Right lobe of liver (tissue), 6 donors: Measurements from ENCODE around the gene SEC22B. TPM values are rescaled to one million over a fixed set of nuclear protein-coding genes. Genes with fewer than 3 reads are reported as not detected.
"Not testable (repeated sequence)": the region's sequence is repeated elsewhere in the genome, so short reads cannot be mapped to it uniquely, and the experiment has no call there.

Experiments used
- ATAC-seq, 4 donors: fragments of 200-7000 bp; cut with Tn5 transposase; one replicate each; pipeline ENCODE4 v1.9.1; 2020; ENCODE audit warnings: mild to moderate bottlenecking in 4 of 4, moderate library complexity in 4 of 4
- DNase-seq, 3 donors: peaks; one replicate each; pipeline ENCODE4 v3.0.0-alpha.2; 2020
- H3K27ac ChIP-seq, 3 donors: fragments of 200-600 bp; one replicate each; pipeline ENCODE4 v1.8.0; 2022
- H3K27me3 ChIP-seq, 2 donors: fragments of 200-600 bp; one replicate each; pipeline ENCODE4 v1.8.0; 2022
- H3K36me3 ChIP-seq, 4 donors: fragments of 200-600 bp; sonication (generic) in 1 of 4; one replicate each; pipeline versions ENCODE4 v1.5.1 to v1.8.0; 2017 to 2022; ENCODE audit warnings: control low read depth in 1 of 4
- H3K4me1 ChIP-seq, 4 donors: fragments of 200-600 bp; sonication (generic) in 1 of 4; one replicate each; pipeline versions ENCODE4 v1.5.1 to v1.8.0; 2017 to 2022; ENCODE audit warnings: control low read depth in 1 of 4
- H3K4me3 ChIP-seq, 3 donors: fragments of 200-600 bp; one replicate each; pipeline ENCODE4 v1.8.0; 2022
- H3K9me3 ChIP-seq, 4 donors: fragments of 200-600 bp; sonication (generic) in 1 of 4; one replicate each; pipeline versions ENCODE4 v1.5.1 to v1.8.0; 2017 to 2022; ENCODE audit warnings: control low read depth in 1 of 4
- CTCF ChIP-seq, 4 donors: fragments of 200-600 bp in 3 of 4; fragments of 450-650 bp in 1 of 4; IDR thresholded peaks; one replicate each; pipeline versions ENCODE4 v1.5.1 to v1.8.0; 2016 to 2022; ENCODE audit warnings: antibody characterized with exemption in 4 of 4, mild to moderate bottlenecking in 2 of 4
- WGBS: methylation state at CpG from one replicate; pipeline ENCODE4 v1.1.6; 2018; ENCODE audit warnings: low coverage, low lambda C conversion rate; ENCODE audit not compliant: insufficient coverage; ENCODE audit errors: missing lambda C conversion rate; 5-methylcytosine and 5-hydroxymethylcytosine counted together
- intact Hi-C, 2 donors: fragments of 100-400 bp; cut with DNase I; formaldehyde crosslinking; loops; one replicate each; pipeline versions ENCODE4 v1.11.2 to v1.14.1; 2022
- total RNA-seq, 6 experiments: library from RNA; depleted of rRNA in 2 of 6; stranded (reverse); fragments of >200 nt in 2 of 6; fragmentation: NEBNext Ultra II Directional in 3 of 6; extraction: Animal tissue kit (Norgen Biotek cat#: 25700) in 3 of 6; gene quantifications; one replicate each; pipeline versions ENCODE4 v1.1.0 to v1.2.4, GENCODE V29; 2016 to 2023
- donor health status: DM: no; HTN: yes; CAD: no.
- donor health status: DM: no; HTN: no; CAD: no.
- donor health status: DM: no; HTN: no; CAD: no.
- donor health status: DM: no; HTN: yes; CAD: no.
- donor health status: DM: no; HTN: yes; CAD: no.

Gene SEC22B
- total RNA-seq, 6 experiments from 2014 or later: 17.3 to 26.8 (median 20.8) TPM

DNA sequence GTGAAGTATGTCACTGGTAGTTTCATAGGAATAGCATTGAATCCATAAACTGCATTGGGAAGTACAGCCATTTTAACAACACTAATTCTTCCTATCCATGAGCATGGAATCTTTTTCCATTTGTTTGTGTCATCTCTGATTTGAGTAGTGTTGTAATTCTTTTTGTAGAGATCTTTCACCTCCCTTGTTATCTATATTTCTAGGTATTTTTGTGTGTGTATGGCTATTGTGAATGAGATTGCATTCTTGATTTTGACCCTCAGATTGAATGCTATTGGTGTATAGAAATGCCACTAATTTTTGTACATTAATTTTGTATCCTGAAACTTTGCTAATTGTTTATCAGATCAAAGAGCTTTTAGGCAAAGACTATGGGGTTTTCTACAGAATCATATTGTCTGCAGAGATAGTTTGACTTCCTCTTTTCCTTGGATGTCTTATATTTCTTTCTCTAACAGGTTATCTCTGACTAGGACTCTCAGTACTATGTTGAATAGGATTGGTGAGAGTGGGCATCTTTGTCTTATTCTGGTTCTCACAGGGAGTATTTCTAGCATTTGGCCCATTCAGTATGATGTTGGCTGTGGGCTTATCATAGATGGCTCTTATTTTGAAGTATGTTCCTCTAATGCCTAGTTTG, 26.8 kb downstream of the SEC22B start:
- H3K4me1 ChIP-seq, intact Hi-C loops: not testable (repeated sequence)
- ATAC-seq: peak in 1 of 4 donors; percentile 15

DNA sequence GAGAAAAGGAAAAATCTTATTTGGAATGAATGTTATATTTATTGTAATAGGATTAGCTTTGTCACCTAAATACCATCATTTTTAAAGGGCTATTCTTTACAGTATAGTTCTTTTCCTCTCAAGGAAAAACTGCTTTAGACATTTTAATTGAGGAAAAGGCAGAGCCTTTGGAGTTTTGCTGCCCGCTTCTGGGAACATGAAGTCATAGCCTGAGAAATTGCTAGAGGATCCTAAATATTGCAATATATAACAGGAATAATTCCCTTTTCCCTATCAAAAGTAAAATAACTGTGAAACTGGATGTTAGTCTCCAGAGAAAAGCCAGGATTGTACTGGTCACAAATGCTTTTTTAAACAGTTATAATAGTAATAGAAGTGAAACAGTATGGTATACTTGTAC, 30.5 kb downstream of the SEC22B start:
- TF ChIP-seq CTCF (IDR thresholded peaks at IDR 0.05): peak in 2 of 4 donors; percentile 17 to 37
- H3K9me3 ChIP-seq, H3K4me3 ChIP-seq, H3K4me1 ChIP-seq, H3K27me3 ChIP-seq, DNase-seq, H3K27ac ChIP-seq, intact Hi-C loops, H3K36me3 ChIP-seq: not testable (repeated sequence)
- peak; percentile 45 to 66 (median 56) for ATAC-seq
- no CpG with 5 or more reads among the region's 1 CpG for WGBS

More for the DNA sequence above, 26.8 kb downstream of the SEC22B start:
- not testable (repeated sequence) for H3K4me3 ChIP-seq, DNase-seq, H3K27me3 ChIP-seq, H3K27ac ChIP-seq, H3K36me3 ChIP-seq, H3K9me3 ChIP-seq

DNA sequence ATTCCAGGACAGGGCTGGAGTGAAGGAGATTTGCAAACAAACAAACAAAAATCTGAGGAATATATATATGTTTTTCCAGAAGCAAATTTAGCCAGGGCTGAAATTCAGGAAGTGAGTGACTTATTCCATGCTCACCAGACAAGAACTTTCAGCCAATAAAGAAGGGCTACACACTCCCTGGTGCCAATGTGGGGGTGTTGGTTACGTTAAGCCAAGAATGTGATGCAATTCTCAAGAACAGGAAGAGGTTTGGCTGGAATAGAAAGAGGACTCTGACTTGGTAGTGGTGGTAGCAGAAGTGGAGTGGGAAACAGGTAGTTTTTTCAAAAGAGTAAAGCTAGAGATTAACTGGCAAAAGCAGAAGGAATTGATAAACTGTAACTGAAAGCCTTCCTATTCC, 31.7 kb downstream of the SEC22B start:
- H3K4me3 ChIP-seq, H3K9me3 ChIP-seq, intact Hi-C loops, H3K4me1 ChIP-seq, H3K36me3 ChIP-seq, H3K27ac ChIP-seq, DNase-seq, H3K27me3 ChIP-seq: not testable (repeated sequence)
- peak; percentile 71 to 83 (median 76) for ATAC-seq
- no CpG with 5 or more reads among the region's 1 CpG for WGBS

- DNase-seq, H3K4me1 ChIP-seq, H3K9me3 ChIP-seq, H3K27me3 ChIP-seq, H3K4me3 ChIP-seq, H3K36me3 ChIP-seq, H3K27ac ChIP-seq, intact Hi-C loops: not testable (repeated sequence)
- 83% methylated on average over 2 of the region's 2 CpGs for WGBS
- peak in 1 of 4 donors; percentile 7 for ATAC-seq
Observed at GRCh38 chr1:120144169-120144568, 32.2 kb downstream of the SEC22B start.

DNA sequence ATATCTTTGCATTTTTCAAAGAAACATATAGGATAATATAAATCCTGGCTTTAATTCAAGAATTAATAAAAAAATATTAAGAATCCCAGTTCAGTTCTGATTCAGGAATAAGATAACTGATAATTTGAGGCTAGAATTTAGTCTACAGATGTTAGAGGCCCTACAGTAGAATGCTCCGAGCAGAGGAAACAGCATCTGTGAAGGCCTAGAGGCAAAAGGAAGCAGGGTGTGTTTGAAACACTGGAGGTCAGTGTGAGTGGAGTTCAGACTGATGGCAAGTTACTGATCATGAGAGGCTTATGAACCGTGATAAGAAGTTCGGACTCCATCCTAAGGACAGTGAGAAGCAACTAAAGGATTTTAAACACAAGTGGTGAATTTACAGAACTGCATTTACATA, 33.0 kb downstream of the SEC22B start:
- H3K36me3 ChIP-seq, intact Hi-C loops, H3K27ac ChIP-seq, H3K4me3 ChIP-seq, H3K9me3 ChIP-seq, H3K27me3 ChIP-seq, H3K4me1 ChIP-seq, DNase-seq: not testable (repeated sequence)
- 38% methylated on average over 1 of the region's 3 CpGs for WGBS
- peak in 1 of 4 donors; percentile 12 for ATAC-seq

DNA sequence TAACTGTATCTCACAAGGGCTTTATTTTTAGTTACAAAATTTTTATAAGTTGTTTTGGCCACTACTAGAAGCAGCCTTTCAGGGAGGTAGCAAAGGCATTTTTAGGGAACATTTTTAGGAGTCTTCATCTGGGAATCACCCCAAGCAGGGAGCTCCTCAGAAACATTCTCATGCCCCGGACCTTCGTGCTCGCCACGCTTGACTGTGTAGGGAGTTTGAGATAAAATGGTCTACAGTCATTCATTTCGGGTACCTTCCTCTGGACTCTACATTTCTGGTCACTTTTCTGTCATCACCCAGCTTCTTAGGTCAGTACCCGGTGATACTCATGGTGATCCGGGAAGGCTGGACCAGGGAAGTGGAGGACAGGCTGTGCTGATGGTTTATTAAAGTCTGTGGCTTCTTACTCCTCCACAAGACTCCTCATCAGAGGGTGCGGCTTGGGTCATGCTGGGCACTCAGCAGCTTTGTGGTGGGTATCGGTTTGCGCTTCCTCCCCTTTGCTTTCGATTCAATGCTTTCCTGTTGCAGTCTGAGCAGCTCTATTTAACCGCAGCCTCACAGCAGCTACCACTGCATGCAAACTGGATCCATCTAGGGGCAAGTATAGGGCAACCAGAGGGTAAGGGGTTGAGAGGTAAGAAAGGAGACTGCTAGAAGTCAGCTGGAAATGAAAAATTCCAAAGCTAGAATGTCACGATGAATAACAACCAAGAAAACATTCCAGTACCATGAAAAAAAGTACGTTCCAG, 33.6 kb downstream of the SEC22B start:
- H3K4me1 ChIP-seq, H3K36me3 ChIP-seq, H3K27ac ChIP-seq, H3K4me3 ChIP-seq, intact Hi-C loops, H3K27me3 ChIP-seq, H3K9me3 ChIP-seq: not testable (repeated sequence)
- DNase-seq (peak in 1 of 3 donors; percentile 25), ATAC-seq (peak; percentile 45 to 69 (median 66))
- WGBS: 35% methylated on average over 6 of the region's 14 CpGs

GRCh38 chr1:120141865-120142264, 34.5 kb downstream of the SEC22B start:
- H3K27me3 ChIP-seq, H3K9me3 ChIP-seq, DNase-seq, H3K4me3 ChIP-seq, H3K4me1 ChIP-seq, intact Hi-C loops, H3K36me3 ChIP-seq, H3K27ac ChIP-seq: not testable (repeated sequence)
- peak in 1 of 4 donors; percentile 33 for ATAC-seq

DNA sequence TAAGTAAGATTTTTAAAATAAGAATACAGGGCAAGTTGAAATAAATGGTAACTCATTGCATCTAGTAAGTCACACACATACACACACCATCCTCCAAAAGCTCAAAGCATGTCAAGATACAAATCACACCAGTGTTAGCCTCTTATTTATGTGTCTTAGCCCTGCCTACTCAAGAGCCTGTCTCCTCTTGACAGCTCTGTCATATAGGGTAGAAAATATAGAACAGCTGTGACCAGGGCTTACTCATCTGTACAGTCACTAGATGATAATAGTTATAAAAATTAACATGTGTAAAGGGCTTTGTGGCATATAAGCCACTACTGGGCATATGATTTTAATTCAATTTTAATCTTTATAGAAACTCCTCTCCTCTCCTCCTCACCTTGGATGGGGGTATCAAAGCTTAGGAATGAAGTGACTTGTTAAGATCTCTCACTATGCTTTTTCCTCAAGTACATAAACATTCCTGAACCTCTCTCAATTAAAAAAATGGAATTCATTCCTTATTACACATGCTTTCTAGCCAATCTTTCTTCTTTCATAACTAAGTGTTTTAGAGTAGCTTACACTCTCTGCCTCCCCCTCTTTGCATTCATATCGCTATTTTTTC, 35.6 kb downstream of the SEC22B start:
- DNase-seq, H3K4me1 ChIP-seq, H3K27me3 ChIP-seq, H3K36me3 ChIP-seq, ATAC-seq, H3K4me3 ChIP-seq, H3K27ac ChIP-seq, intact Hi-C loops, H3K9me3 ChIP-seq: not testable (repeated sequence)
- 100% methylated on average over 1 of the region's 1 CpG for WGBS

DNA sequence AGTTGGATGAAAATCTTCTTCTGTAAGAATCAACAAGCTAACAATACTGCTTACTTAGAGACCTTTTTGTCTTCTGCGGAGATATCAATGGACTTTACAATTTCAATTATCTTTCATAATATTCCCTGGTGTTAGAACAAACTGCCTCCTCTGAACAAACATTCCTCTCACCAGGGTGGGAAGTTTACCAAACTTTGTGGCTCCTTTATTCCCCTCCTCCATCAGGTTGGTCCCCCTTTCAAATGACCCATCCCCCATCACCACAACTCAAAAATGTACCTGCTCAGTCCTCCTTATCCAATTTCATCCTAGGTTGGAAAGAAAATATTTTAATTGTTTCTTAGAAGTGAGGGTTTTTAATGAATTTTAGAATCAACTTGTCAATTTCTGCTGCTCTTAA, 40.2 kb downstream of the SEC22B start:
- H3K27me3 ChIP-seq, H3K4me1 ChIP-seq, H3K4me3 ChIP-seq, H3K36me3 ChIP-seq, H3K9me3 ChIP-seq, intact Hi-C loops, DNase-seq, ATAC-seq, H3K27ac ChIP-seq: not testable (repeated sequence)
- WGBS: 50% methylated on average over 1 of the region's 1 CpG

DNA sequence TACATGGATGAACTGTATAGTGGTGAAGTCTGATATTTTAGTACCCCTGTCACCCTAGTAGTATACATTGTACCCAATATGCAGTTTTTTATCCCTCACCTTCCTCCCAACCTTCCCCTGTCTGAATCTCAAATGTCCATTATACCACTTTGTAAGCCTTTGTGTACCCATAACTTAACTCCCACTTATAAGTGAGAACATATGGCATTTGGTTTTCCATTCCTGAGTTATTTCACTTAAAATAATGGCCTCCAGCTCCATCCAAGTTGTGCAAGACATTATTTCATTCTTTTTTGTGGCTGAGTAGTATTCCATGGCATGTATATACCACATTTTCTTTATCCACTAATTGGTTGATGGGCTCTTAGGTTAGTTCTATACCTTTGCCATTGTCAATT, 42.4 kb downstream of the SEC22B start:
- intact Hi-C loops, ATAC-seq, H3K9me3 ChIP-seq, H3K36me3 ChIP-seq, H3K27ac ChIP-seq, H3K27me3 ChIP-seq, DNase-seq, H3K4me3 ChIP-seq: not testable (repeated sequence)
- H3K4me1 ChIP-seq: peaks cover 0 to 15% (median 0%) of the 10 kb centered on the region in 4 donors
